Measurements from ENCODE around the gene KRTAP5-9. TPM values are rescaled to one million over a fixed set of nuclear protein-coding genes. Genes with fewer than 3 reads are reported as not detected.
"Not testable (repeated sequence)": the region's sequence is repeated elsewhere in the genome, so short reads cannot be mapped to it uniquely, and the experiment has no call there.

The KRTAP5-9 gene
- total RNA-seq, 4 donors from 2014 or later, result not detected

GRCh38 chr11:71525938-71526495 lies 22.2 kb upstream of the KRTAP5-9 start:
- Histone ChIP-seq H3K4me1 (no peaks in the 10 kb centered on the region), H3K36me3 (no peaks in the 10 kb centered on the region), H3K27me3 (peaks cover 6% of the 10 kb centered on the region), H3K9me3 (peaks cover 0 to 10% (median 0%) of the 10 kb centered on the region in 3 donors), H3K27ac (no peak overlapping the region), H3K4me3 (no peak overlapping the region)
- no peak for ATAC-seq
- TF ChIP-seq EP300 (IDR thresholded peaks at IDR 0.05) (no peak), POLR2AphosphoS5 (IDR thresholded peaks at IDR 0.05) (no peak), CTCF (IDR thresholded peaks at IDR 0.05) (no peak), POLR2A (IDR thresholded peaks at IDR 0.05) (no peak)
- 40 to 54% methylated on average over 1 of the region's 2 CpGs for WGBS, 2 donors (ENCODE audit: low coverage in 1 of 2)

GRCh38 chr11:71526796-71527575 lies 21.2 kb upstream of the KRTAP5-9 start, which contains the start of gene KRTAP5-7:
Gene KRTAP5-7, plus strand, starts transcription at chr11:71527267. Its CDS starts 34 bp downstream, at chr11:71527301.
- H3K27ac ChIP-seq, result not testable (repeated sequence)

GRCh38 chr11:71527576-71528210 lies 20.5 kb upstream of the KRTAP5-9 start:
- TF ChIP-seq POLR2A (IDR thresholded peaks at IDR 0.05) (no peak), EP300 (IDR thresholded peaks at IDR 0.05) (no peak), CTCF (IDR thresholded peaks at IDR 0.05) (no peak), POLR2AphosphoS5 (IDR thresholded peaks at IDR 0.05) (no peak)
- H3K27ac ChIP-seq, result no peak overlapping the region

More at GRCh38 chr11:71526796-71527575, 21.2 kb upstream of the KRTAP5-9 start, which contains the start of gene KRTAP5-7:
- H3K27me3 ChIP-seq, H3K4me1 ChIP-seq, ATAC-seq, H3K36me3 ChIP-seq, H3K4me3 ChIP-seq: not testable (repeated sequence)
- 60 to 71% methylated on average over 5 to 7 of the region's 10 CpGs for WGBS, 2 donors (ENCODE audit: low coverage in 1 of 2)
- peaks cover 0 to 10% (median 0%) of the 10 kb centered on the region in 3 donors for H3K9me3 ChIP-seq

GRCh38 chr11:71530602-71531001 lies 17.6 kb upstream of the KRTAP5-9 start:
- Histone ChIP-seq H3K9me3 (peaks cover 0 to 3% (median 0%) of the 10 kb centered on the region in 3 donors), H3K27ac (no peak overlapping the region), H3K36me3 (no peaks in the 10 kb centered on the region), H3K4me3 (no peak overlapping the region), H3K4me1 (no peaks in the 10 kb centered on the region), H3K27me3 (peaks cover 2% of the 10 kb centered on the region)
- TF ChIP-seq POLR2AphosphoS5 (IDR thresholded peaks at IDR 0.05), result no peak
- no peak for TF ChIP-seq EP300 (IDR thresholded peaks at IDR 0.05)
- no peak for TF ChIP-seq POLR2A (IDR thresholded peaks at IDR 0.05)
- no peak for TF ChIP-seq CTCF (IDR thresholded peaks at IDR 0.05)
- ATAC-seq, result no peak
- WGBS, 2 donors (ENCODE audit: low coverage in 1 of 2), result 79% methylated on average over 11 of the region's 11 CpGs; no CpG with 5 or more reads in 1 of the 2 donors

More at GRCh38 chr11:71527576-71528210, 20.5 kb upstream of the KRTAP5-9 start:
- H3K9me3 ChIP-seq, result peaks cover 0 to 10% (median 0%) of the 10 kb centered on the region in 3 donors
- H3K36me3 ChIP-seq, result no peaks in the 10 kb centered on the region
- H3K4me1 ChIP-seq, result no peaks in the 10 kb centered on the region
- WGBS, 2 donors (ENCODE audit: low coverage in 1 of 2), result 71 to 93% methylated on average over 3 to 6 of the region's 6 CpGs
- peaks cover 6% of the 10 kb centered on the region for H3K27me3 ChIP-seq
- no peak for ATAC-seq
- no peak overlapping the region for H3K4me3 ChIP-seq

- Histone ChIP-seq H3K36me3 (no peaks in the 10 kb centered on the region), H3K27ac (no peak overlapping the region), H3K9me3 (no peaks in the 10 kb centered on the region), H3K27me3 (no peaks in the 10 kb centered on the region), H3K4me3 (no peak overlapping the region), H3K4me1 (no peaks in the 10 kb centered on the region)
- 74 to 77% methylated on average over 10 of the region's 10 CpGs for WGBS, 2 donors (ENCODE audit: low coverage in 1 of 2)
- TF ChIP-seq CTCF (IDR thresholded peaks at IDR 0.05), result no peak
- no peak for TF ChIP-seq EP300 (IDR thresholded peaks at IDR 0.05)
- no peak for TF ChIP-seq POLR2A (IDR thresholded peaks at IDR 0.05)
- TF ChIP-seq POLR2AphosphoS5 (IDR thresholded peaks at IDR 0.05), result no peak
- ATAC-seq, result no peak
Measured at GRCh38 chr11:71532036-71532610, 16.1 kb upstream of the KRTAP5-9 start.

GRCh38 chr11:71534711-71535608 lies 13.3 kb upstream of the KRTAP5-9 start:
- not testable (repeated sequence) for H3K27me3 ChIP-seq, H3K27ac ChIP-seq, H3K9me3 ChIP-seq, ATAC-seq, H3K4me1 ChIP-seq, H3K4me3 ChIP-seq, H3K36me3 ChIP-seq
- WGBS, 2 donors (ENCODE audit: low coverage in 1 of 2), result 69 to 80% methylated on average over 8 to 14 of the region's 17 CpGs
